Fibroblast of lung (primary cell): Measurements from ENCODE around the gene TRMT61A.

Experiments
- EZH2 ChIP-seq: IDR thresholded peaks from 2 replicates; pipeline ENCODE4 v1.5.1; 2012; ENCODE audit warnings: low read length, control low read depth, mild to moderate bottlenecking; ENCODE audit errors: missing control alignments
- TF ChIP-seq, protein P1 (sequence below), 2 donors: IDR thresholded peaks in 1 of 2; conservative IDR thresholded peaks in 1 of 2; 1 replicate in 1 of 2; 2 replicates in 1 of 2; pipeline ENCODE4 v1.5.1; 2011 to 2012; ENCODE audit warnings: low read length in 2 of 2, control low read depth in 1 of 2, inconsistent platforms in 1 of 2, low read depth in 1 of 2, mild to moderate bottlenecking in 1 of 2

DNA sequence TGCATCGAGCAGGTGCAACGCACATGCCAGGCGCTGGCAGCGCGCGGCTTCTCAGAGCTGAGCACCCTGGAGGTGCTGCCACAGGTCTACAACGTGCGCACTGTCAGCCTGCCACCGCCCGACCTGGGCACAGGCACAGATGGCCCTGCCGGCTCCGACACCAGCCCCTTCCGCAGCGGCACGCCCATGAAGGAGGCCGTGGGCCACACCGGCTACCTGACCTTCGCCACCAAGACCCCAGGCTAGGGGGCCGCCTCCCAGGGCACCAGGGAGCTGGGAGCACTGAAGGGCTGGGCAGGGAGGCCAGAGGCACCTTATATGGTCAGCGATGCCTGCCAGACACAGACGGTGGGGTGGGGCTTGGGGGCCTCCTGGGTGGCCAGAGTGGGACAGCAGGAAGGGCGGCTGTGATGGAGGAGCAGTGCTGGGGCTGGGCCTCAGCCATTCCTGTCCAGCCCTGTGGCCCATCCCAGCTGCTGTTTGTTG is 5.6 kb downstream of the TRMT61A start:
- TF ChIP-seq, protein P1, sequence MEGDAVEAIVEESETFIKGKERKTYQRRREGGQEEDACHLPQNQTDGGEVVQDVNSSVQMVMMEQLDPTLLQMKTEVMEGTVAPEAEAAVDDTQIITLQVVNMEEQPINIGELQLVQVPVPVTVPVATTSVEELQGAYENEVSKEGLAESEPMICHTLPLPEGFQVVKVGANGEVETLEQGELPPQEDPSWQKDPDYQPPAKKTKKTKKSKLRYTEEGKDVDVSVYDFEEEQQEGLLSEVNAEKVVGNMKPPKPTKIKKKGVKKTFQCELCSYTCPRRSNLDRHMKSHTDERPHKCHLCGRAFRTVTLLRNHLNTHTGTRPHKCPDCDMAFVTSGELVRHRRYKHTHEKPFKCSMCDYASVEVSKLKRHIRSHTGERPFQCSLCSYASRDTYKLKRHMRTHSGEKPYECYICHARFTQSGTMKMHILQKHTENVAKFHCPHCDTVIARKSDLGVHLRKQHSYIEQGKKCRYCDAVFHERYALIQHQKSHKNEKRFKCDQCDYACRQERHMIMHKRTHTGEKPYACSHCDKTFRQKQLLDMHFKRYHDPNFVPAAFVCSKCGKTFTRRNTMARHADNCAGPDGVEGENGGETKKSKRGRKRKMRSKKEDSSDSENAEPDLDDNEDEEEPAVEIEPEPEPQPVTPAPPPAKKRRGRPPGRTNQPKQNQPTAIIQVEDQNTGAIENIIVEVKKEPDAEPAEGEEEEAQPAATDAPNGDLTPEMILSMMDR (conservative IDR thresholded peaks at IDR 0.05 in 1 of 2, IDR thresholded peaks at IDR 0.05 in 1 of 2; ENCODE audit: low read depth in 1 of 2, low read length in 2 of 2), result no peak
- TF ChIP-seq EZH2, result no peak
